ENCODE results near the gene COX5A. TPM values are rescaled to one million over a fixed set of nuclear protein-coding genes. Genes with fewer than 3 reads are reported as not detected.
A peak's percentile ranks its signal among the peaks of the same experiment; 100 is the strongest.

COX5A gene
- total RNA-seq, 1 experiment from 2014 or later: 307 TPM

- Histone ChIP-seq H3K4me1 (ENCODE audit: control insufficient read depth in 1 of 2, insufficient read depth in 2 of 2, low read length in 2 of 2) (peaks cover 10 to 17% of the 10 kb centered on the region in 2 experiments; a peak in 2 of 4 replicates), H2AFZ (ENCODE audit: low read depth, low read length, poor library complexity, severe bottlenecking) (peak within 1 kb of the TSS; percentile 93), H3K9ac (ENCODE audit: low read length) (peak within 1 kb of the TSS; percentile 94), H3K27ac (ENCODE audit: low read depth, low read length) (peak within 1 kb of the TSS; percentile 89), H3K4me2 (ENCODE audit: low read length) (peak within 1 kb of the TSS; percentile 98), H3K4me3 (replicated peaks in 1 of 2; ENCODE audit: low read depth in 1 of 2, low read length in 2 of 2) (peak within 1 kb of the TSS; percentile 73 to 96), H3K79me2 (ENCODE audit: insufficient read depth, low read length) (peaks cover 19% of the 10 kb centered on the region), H3K36me3 (ENCODE audit: control insufficient read depth in 1 of 2, insufficient read depth in 2 of 2, low read length in 2 of 2) (peaks cover 4 to 16% of the 10 kb centered on the region in 2 experiments; a peak in 2 of 4 replicates), H4K20me1 (ENCODE audit: insufficient read depth) (no peaks in the 10 kb centered on the region; the same call in 1 of the 2 replicates), H3K9me2 (ENCODE audit: insufficient read depth) (no peaks in the 10 kb centered on the region), H3K27me3 (ENCODE audit: insufficient read depth, low read length) (no peaks in the 10 kb centered on the region), H3K9me3 (ENCODE audit: control insufficient read depth in 1 of 2, insufficient read depth in 1 of 2, low read depth in 1 of 2, low read length in 2 of 2) (no peaks in the 10 kb centered on the region)
- peak; percentile 65 for DNase-seq (ENCODE audit: low read depth, low spot score)
- RAD21 ChIA-PET (ENCODE audit: low non-redundant PET in 1 of 2, low total read pairs in 2 of 2, uncharacterized antibody in 2 of 2, unreplicated experiment in 2 of 2): interaction anchor here in 1 of 2 experiments (0.7 kb wide), 2 partner anchors 44 to 45 kb away, joined by 3 read pairs; no protein-coding TSS in a partner anchor
- TF ChIP-seq, protein P1, sequence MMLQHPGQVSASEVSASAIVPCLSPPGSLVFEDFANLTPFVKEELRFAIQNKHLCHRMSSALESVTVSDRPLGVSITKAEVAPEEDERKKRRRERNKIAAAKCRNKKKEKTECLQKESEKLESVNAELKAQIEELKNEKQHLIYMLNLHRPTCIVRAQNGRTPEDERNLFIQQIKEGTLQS (IDR thresholded peaks at IDR 0.05): no peak
- no peak for TF ChIP-seq CBX3 (IDR thresholded peaks at IDR 0.05; ENCODE audit: low read depth)
- no peak for TF ChIP-seq RAD21 (IDR thresholded peaks at IDR 0.05; ENCODE audit: low read depth)
- TF ChIP-seq SRF (IDR thresholded peaks at IDR 0.05; ENCODE audit: low read depth): no peak
- peak; percentile 89 for TF ChIP-seq POLR2A (IDR thresholded peaks at IDR 0.05; ENCODE audit: borderline replicate concordance, extremely low read depth, insufficient read depth, insufficient read length)
- TF ChIP-seq YY1 (IDR thresholded peaks at IDR 0.05; ENCODE audit: extremely low read depth, insufficient replicate concordance, low read depth, low read length): peak; percentile 91
- peak; percentile 91 for TF ChIP-seq POLR2AphosphoS5 (IDR thresholded peaks at IDR 0.05; ENCODE audit: low read depth, low read length)
- peak; percentile 25; the same call in 1 of the 2 replicates for TF ChIP-seq MAX (IDR thresholded peaks at IDR 0.05)
- TF ChIP-seq ZNF274 (IDR thresholded peaks at IDR 0.05; ENCODE audit: low read depth, low read length): no peak
- TF ChIP-seq CEBPB (IDR thresholded peaks at IDR 0.05; ENCODE audit: low read depth): peak; percentile 52; the same call in 1 of the 2 replicates
- TF ChIP-seq, protein P2, sequence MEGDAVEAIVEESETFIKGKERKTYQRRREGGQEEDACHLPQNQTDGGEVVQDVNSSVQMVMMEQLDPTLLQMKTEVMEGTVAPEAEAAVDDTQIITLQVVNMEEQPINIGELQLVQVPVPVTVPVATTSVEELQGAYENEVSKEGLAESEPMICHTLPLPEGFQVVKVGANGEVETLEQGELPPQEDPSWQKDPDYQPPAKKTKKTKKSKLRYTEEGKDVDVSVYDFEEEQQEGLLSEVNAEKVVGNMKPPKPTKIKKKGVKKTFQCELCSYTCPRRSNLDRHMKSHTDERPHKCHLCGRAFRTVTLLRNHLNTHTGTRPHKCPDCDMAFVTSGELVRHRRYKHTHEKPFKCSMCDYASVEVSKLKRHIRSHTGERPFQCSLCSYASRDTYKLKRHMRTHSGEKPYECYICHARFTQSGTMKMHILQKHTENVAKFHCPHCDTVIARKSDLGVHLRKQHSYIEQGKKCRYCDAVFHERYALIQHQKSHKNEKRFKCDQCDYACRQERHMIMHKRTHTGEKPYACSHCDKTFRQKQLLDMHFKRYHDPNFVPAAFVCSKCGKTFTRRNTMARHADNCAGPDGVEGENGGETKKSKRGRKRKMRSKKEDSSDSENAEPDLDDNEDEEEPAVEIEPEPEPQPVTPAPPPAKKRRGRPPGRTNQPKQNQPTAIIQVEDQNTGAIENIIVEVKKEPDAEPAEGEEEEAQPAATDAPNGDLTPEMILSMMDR (IDR thresholded peaks at IDR 0.05 in 2 of 3, conservative IDR thresholded peaks at IDR 0.05 in 1 of 3; ENCODE audit: borderline replicate concordance in 1 of 3, insufficient read depth in 1 of 3, low read depth in 2 of 3, low read length in 2 of 3): no peak
- TF ChIP-seq ZFX (IDR thresholded peaks at IDR 0.05): peak; percentile 83; the same call in 1 of the 2 replicates
- peak; percentile 54 for TF ChIP-seq TCF7L2 (IDR thresholded peaks at IDR 0.05; ENCODE audit: borderline replicate concordance, extremely low read depth, insufficient read depth, insufficient read length)
- peak; percentile 48 for TF ChIP-seq SIN3A (IDR thresholded peaks at IDR 0.05; ENCODE audit: low read depth)
- TF ChIP-seq ELF1 (IDR thresholded peaks at IDR 0.05; ENCODE audit: borderline replicate concordance, low read depth): no peak
- POLR2A ChIA-PET: interaction anchor here (0.8 to 1.7 kb wide), 6 partner anchors 9 to 734 kb away, joined by 3 to 8 read pairs (median 3); partner anchors contain the start of gene MPI
- CTCF ChIA-PET: interaction anchor here (1.0 to 1.1 kb wide), 3 partner anchors 8 to 45 kb away, joined by 3 read pairs; no protein-coding TSS in a partner anchor
- BruUV-seq (replicated peaks): no TSS peak
- intact Hi-C loops (cut with micrococcal nuclease): loop anchor here (5.0 kb wide), 1 partner anchor 81 kb away; no protein-coding TSS in a partner anchor
- peak; percentile 90 for ATAC-seq
Measured at GRCh38 chr15:74906450-74907162, 31.3 kb downstream of the COX5A start, which contains the start of gene FAM219B. Gene FAM219B, minus strand, starts transcription at chr15:74906851. Its CDS starts 51 bp downstream, at chr15:74906800.
